Activated CD4-positive, CD25-positive, alpha-beta regulatory T cell treated with anti-CD3 and anti-CD28 coated beads, Interleukin-2, amount 50 U/mL, for 24 hours (primary cell): ENCODE results near the gene SIPA1.
"Not testable (repeated sequence)": the region's sequence is repeated elsewhere in the genome, so short reads cannot be mapped to it uniquely, and the experiment has no call there.

Source experiments
- ATAC-seq, 2 donors: fragments of 150-1000 bp; cut with Tn5 transposase; one replicate each; pipeline ENCODE4 v1.10.0; 2021; ENCODE audit warnings: mild to moderate bottlenecking in 1 of 2, moderate library complexity in 1 of 2

The SIPA1 gene

DNA sequence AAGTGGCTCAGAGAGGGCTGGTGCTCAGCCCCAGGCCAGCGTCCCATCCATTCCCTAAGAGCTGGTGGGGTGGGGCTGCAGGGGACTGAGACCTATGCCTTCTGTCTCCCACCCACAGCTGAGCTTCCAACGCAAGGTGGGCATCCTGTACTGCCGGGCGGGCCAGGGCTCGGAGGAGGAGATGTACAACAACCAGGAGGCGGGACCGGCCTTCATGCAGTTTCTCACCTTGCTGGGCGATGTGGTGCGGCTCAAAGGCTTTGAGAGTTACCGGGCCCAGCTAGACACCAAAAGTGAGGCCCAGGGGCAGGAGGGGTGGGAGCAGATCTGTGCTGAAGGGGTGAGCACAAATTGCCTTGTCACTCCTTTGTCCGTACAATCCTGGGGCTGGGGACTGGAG lies 6.9 kb downstream of the SIPA1 start:
- no peak for ATAC-seq

DNA sequence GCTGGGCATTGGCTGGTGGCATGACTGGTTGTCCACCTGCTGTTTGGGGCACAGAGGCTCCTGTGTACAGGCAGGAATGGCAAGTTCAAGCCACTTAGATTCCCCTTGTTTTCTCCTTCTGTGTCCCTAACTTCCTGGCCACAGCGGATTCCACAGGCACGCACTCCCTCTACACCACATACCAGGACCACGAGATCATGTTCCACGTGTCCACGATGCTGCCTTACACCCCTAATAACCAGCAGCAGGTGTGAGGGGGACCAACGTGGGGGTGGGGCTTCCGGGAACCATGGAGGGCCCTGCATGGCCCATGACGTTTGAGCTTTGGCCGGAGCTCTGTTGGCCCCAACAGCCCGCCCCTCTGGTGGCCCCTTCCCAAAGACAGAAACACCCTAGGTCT lies 7.8 kb downstream of the SIPA1 start:
- no peak for ATAC-seq

DNA sequence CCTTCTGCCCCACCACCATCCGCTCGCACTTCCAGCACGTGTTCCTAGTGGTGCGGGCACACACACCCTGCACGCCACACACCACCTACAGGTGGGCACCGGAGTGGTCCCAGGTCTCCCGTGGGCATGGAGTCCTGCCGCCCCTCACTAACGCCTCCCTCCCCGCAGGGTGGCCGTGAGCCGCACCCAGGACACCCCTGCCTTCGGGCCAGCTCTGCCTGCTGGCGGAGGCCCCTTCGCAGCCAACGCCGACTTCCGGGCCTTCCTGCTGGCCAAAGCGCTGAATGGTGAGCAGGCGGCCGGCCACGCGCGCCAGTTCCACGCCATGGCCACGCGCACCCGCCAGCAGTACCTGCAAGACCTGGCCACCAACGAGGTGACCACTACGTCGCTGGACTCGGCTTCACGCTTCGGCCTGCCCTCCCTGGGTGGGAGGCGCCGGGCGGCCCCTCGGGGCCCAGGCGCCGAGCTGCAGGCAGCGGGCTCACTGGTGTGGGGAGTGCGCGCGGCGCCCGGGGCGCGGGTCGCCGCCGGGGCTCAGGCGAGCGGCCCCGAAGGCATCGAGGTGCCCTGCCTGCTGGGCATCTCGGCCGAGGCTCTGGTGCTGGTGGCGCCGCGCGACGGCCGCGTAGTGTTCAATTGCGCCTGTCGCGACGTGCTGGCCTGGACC lies 8.5 kb downstream of the SIPA1 start:
- no peak for ATAC-seq

DNA sequence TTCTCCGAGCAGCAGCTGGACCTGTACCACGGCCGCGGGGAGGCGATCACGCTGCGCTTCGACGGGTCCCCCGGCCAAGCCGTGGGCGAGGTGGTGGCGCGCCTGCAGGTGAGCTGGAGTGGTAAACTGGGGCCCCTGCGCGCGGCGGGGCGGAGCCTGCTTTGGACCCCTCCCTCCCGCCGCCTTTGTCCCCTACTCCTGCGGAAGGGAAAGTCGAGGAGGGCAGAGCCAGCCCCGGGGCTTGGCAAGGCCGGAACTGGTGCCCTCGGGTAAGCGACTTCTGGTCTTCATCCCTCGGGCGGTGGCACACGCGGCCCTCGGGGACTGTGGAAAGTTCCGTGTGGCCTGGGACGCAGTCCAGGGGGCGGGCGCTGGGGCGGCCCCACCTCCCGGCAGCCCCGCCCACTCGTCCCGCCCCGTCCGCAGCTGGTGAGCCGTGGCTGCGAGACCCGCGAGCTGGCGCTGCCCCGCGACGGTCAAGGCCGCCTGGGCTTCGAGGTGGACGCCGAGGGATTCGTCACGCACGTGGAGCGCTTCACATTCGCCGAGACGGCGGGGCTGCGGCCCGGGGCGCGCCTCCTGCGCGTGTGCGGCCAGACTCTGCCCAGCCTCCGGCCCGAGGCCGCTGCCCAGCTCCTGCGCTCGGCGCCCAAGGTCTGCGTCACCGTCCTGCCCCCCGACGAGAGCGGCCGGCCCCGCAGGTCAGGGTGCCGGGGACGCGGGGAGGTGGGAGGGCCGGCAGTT lies 9.2 kb downstream of the SIPA1 start:
- ATAC-seq = no peak

DNA sequence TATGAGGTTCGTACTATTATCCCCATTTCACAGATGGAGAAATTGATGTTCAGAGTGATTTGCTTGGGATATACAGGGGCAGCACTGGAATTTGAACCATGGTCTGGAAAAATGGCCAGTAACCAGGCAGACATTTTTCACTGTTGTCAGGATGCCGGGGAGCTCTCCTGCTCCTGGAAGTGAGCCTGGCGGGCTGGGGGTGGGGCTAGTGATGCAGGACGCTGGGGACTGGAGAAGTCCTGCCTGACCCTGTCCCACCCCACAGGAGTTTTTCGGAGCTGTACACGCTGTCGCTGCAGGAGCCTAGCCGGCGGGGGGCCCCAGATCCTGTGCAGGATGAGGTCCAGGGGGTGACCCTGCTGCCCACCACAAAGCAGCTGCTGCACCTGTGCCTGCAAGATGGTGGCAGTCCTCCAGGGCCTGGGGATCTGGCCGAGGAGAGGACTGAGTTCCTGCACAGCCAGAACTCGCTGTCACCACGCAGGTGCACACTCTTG lies 11.1 kb downstream of the SIPA1 start:
- no peak for ATAC-seq

DNA sequence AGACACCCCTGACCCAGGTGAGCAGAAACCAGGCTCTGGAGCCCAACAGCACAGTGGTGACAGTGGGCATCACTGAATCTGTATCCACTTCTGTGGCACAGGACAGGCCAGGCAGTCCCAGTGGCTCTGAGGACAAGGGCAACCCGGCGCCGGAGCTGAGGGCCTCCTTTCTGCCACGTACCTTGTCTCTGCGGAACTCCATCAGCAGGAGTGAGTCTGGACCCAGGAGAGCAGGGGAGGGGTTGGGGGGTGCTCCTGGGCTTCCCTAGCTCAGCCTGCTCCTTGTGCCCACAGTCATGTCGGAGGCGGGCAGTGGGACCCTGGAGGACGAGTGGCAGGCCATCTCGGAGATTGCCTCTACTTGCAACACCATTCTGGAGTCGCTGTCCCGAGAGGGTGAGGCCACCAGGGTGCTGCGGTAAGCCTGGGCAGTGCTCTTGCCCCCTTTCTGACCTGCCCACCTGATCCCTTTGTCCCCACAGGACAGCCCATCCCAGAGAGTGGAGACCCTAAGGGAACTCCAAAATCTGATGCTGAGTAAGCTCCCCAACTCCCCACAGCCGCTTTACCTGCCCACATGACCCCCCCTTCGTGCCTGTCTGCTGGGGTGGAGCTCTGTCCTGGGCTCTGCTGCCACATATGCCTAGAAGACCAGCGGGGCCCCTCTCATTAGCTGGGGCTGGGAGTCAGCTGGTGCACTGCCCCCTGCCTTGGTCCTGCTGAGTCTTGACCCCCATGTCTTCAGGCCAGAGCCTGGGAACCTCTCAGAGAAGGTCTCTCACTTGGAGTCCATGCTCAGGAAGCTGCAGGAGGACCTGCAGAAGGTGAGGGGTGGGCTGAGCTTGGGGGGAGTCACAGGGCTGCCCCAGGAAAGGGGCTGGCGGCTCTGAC lies 12.0 kb downstream of the SIPA1 start:
- ATAC-seq = no peak

DNA sequence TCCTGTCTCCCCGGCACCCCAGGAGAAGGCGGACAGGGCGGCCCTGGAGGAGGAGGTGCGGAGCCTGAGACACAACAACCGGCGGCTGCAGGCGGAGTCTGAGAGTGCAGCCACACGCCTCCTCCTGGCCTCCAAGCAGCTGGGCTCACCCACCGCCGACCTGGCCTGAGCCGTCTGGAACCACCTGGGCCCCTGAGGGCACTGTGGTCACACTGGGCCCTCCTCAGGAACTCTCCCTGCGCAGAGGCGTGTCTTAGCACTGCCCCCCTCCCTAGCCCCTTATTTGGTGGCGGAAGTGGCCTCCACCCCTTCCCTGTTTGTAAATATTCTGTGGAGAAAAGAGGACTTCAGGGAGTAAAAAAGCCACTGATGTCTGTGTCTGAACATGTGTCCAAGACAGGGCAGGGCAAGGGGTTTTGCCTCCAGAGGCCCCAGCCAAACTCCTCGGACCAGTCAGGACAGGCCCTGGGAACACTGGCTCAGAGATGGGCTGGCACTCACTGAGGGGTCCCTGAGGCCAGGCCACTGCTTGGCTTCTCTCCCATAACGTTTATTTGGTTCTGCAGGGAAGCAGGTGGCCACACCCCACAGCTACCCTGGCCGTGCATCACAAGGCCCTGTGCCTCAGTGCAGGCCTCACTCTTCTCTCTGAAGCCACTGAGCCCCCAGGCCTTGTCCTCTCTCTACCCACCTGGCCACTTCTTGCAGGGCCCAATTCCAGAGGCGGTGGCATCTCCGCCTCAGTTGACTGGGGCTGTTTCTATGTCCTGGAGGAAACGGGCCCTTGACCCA lies 12.8 kb downstream of the SIPA1 start:
- no peak for ATAC-seq

DNA sequence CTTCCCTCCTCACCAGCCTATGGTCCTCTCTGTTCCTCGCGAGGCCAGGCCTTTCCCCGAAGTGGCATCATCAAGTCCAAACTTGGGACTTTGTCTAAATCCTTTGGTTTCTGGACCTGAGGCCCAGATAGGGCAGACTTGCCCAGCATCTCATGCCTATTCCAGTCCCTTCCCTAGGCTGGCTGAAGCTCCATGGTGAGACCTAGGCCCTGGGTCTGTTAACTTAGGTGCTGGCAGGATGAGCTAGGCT lies 13.4 kb downstream of the SIPA1 start:
- ATAC-seq = no peak

DNA sequence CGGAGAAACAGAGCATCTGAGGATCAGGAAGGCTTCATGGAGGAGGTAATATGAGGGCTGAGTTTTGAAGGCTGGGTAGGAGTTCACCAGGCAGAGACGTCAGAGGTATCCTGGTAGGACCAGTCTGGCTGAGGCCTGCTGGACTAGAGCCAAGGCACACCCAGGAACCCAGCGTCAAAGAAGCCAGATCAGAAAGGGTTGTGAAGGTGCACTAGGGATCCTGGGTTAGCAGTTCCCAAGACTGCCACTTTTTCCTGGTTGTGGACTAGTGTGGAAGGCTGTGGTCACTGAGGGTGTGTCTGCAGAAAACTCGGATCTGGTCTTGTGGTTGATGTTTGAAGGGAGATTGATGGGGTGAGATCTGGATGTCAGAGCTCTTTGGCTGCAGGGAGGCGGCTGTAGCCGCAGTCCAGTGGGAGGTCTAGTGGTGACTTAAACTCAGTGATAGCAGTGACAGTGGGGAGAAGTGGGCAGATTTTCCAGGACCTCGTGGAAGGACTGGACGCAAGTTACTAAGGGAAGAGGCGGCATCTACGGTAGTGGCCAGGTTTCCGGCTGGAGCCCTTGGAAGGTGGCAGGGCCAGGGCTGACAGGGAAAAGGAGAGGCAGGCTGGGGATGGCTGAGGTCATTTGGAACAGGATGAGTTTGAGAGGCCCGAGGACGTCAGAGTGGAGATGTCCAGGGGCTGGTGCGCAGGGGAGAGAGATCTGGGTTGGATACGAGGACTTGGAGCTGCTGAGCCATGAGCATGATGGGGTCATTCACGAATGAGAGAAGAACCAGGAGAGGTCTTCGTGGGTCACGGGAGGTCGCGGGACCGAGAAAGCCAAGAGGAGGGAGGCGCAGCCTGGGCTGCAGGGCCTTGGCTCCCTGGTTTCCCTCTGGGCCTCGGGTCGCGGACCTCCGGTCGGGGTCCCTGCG lies 13.9 kb downstream of the SIPA1 start:
- no peak for ATAC-seq

DNA sequence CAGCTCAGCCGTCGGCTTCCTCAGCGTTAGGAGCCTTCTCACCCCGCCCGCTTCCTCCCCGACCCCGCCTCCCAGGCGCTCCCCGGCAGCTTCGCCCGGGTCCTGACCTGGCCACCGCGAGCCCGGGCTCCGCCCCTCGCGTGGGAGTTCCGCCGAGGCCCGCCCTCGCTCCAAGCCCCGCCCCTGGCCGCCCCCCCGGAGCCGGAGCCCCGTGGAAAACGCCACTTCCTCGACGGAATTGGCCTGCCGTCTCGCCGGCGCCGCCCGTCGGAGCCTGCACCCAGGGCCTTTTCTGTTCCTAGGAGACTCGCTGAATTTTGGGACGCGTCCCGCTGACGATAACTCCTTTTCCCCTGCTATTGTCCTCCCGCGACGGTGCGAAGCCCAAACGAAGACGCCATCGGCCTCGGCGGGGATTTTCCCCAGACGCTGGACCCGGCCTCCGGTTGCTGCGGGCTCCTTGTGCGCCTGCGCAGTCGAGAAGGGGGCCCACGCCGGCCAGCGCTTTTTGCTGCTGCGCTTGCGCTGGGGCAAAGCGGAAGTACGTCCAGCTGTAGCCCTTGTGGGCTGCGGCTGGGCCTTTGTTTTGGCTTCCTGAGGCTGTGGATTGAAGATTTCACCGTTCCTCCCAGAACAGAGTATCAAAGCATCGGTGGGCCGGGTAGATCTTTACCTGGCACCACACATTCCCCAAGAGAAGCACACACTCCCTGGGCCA lies 14.8 kb downstream of the SIPA1 start:
- ATAC-seq = peak; percentile 88 to 90

DNA sequence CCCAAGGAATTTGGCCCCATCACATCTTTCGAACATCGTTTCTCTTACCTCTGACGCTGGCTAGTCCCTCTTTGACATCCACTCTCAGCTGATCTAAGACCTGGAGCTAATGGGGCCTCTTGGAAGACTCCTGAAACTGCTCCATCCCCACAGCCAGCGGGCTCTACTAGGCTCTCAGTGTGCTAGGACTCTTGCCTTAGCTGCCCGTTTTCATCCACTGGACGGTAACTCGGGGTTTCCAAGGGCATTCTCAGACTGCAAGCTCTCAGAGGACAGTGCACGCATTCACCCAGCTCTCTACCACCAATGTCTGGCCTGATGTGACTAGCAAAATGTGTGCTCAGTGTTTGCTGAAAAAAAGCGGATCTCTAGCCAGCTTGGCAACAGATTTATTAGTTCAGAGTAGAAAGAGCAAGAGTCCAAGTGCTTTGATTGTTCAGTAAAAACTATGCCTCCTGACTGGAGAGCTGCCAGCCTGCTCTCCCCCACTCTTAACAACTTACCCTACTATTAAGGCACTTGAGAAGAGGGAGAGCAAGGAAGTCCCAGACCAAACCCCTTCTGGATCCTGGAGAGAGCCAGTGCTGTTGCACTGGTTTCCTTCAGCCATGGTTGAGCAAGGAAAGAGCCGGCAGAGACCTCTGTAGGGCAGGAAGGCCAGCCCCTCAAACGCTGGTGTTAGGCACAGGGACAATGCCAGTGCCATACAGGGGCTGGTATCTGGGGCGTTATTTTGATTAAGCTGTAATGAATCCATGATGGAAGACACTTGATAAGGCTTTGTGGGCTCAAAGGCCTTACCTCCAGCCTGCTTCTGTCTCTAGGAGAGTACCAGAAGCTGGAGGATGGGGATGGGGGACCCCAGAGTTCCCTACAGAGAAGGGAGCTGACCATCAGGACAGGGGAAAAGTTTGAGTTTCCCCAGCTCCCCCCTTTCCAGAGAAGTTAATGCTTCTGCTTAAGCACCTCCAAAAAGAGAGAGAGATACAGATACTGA lies 15.6 kb downstream of the SIPA1 start:
- no peak for ATAC-seq

DNA sequence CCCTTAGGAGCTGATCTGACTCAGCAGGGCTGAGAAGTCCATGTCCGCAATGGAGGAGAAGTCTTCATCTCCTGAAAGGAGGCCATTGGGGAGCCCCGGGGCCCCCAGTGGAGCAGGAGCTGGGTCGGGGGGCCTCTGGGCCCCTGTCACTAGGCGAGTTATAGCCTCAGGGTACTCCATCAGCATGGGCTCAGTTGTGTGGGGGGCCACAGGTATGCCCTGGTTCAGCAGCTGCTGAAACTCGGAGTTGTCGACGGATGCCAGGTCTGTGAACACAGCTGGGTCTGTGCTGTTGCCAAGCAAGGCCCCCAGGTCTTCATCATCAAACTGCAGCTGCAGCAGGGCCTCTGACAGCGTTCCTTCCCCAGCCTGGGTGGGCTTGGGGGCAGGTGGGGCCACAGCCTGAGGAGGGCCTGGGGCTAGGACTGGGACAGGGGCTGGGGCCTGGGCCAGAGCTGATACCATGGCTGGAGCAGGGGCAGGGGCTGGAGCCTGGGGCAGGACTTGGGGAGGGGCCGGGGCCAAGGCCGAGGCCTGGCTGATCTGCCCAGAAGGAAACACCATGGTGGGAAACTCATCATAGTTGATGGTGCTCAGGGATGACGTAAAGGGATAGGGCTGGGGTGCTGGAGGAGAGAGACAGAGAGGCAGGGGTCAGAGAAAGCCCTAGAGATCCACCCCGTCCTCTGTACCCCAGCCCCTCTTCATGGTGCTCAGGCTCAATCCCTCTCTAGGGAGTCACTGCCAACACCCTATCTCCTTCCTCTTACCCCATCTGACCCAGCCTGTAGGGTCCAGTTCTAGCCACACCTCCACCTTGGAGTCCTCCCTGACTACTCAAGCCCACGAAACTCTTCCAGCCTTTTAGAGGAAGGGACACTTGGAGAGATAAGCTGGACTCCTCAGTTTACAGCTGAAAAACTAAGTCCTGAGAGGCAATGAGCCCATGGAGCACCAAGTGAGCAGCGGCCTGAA lies 16.8 kb downstream of the SIPA1 start:
- no peak for ATAC-seq

DNA sequence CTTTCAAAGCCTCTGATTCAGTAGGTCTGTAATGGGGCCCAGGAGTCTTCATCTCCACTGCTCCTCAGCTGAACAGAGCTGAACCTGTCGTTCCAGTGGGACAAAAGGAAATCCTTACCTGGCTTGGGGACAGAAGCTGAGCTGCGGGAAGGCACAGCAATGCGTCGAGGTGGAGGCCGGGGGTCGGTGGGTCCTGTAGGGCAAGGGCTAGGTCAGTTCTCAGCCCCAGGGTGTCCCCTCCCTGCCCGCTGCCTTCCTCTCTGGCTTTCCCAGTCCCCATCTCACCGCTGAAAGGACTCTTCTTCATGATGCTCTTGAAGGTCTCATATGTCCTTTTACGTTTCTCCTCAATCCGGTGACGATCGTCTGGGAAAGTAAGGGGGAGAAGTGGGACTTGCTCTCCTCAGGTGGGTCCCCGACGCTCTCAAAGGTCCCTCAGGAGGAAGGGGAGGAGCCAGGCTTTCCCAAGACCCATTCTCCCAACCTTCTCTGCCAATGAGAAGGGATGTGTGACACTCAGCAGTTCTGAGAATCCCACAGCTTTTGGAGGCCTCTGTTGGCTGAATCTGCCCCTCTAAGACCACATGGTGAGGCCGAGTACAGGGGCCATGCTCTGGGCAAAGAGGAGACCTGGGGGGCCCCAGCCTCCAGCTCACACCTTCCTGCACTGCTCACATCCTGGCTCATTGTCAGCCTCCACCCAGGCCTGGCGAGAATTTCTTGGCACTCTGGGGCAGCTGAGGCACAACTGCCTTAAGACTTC lies 17.9 kb downstream of the SIPA1 start:
- ATAC-seq = no peak

DNA sequence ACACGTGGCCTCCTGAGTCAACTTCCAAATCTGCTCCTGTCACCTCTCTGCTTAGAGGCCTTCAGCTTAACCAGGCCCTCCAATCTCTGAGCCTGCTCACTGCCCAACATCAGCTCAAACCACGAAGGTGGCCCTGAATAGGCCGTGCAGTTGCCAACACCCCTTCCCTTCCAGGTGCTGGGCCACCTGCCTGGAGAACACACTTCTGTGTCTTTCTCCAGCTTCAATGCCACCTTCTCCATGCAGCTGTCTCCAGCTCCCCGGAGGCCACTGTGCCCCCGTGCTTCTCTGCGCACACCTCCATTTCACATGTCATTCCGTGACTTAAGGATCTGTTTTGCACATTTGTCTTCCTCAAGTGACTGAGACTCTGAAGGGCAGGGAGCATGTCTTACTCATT lies 19.5 kb downstream of the SIPA1 start:
- no peak for ATAC-seq

DNA sequence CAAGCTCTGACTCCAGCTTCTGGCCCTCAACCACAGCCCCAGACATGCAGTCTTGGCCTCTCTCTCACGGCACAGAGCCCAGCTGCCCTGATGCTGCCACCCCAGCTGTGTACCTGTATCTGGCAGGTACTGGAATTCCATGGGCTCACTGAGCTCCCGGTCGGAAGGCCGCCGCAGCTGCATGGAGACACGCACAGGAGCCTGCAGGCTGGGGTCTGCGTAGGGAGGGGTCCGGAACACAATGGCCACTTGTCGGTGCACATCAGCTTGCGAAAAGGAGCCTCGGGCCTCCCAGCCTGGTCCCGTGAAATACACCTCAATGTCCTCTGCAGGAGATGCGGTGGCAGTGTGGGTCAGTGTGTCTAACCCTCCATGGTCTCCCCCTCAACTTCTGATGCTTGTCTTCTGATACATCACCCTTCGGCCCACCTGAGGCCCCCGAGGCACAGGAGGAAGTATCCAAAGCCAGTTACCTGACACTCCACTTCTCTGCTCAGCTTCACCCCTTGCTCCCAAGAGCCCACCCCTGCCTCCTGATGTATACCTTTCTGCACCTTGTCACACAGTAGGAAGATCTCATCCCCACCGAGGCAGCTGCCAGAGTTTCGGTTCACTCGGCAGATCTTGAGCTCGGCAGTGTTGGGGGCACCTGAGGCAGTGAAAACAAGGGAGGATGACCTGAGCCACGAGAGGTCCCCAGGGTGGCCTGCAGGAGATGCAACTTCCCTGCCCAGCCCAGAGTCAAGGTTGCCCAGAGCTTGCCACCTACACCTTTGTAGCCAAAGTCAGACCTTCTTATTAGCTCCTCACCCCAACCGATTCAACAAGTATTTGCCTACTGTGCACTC lies 20.5 kb downstream of the SIPA1 start:
- ATAC-seq = no peak

DNA sequence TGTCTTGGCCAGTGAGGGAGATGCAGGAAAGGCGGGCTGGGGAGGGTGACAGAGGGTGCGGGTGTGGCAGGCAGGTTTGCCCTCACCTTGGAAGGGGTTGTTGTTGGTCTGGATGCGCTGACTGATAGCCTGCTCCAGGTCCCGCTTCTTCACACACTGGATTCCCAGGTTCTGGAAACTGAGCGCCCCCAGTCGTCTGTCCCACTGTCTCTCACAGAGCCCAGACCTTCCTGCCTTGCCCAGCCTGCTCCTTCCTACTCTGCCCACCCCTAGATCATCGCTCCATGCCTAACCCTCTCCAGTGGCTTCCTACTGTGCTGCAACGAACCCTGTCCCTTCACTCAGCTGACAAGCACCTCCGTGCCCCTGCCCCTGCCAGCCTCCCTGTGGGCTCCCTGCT lies 22.1 kb downstream of the SIPA1 start:
- no peak for ATAC-seq

DNA sequence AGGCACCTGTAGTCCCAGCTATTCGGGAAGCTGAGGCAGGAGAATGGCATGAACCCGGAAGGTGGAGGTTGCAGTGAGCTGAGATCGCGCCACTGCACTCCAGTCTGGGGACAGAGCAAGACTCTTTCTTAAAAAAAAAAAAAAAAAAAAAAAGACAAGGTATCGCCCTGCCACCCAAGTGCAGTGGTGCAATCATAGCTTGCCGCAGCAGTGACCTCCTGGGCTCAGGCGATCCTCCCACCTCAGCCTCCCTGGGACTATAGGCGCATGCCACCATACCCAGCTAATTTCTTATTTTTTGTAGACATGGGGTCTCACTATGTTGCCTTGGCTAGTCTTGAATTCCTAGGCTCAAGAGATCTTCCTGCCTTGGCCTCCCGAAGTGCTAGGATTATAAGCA lies 23.0 kb downstream of the SIPA1 start:
- not testable (repeated sequence) for ATAC-seq
